GM15510 (cell line): ENCODE measurements around the gene TRIM38.

Source experiments
- POLR2A ChIP-seq: IDR thresholded peaks from 3 replicates; pipeline ENCODE4 v1.6.1; 2011; ENCODE audit warnings: borderline replicate concordance; ENCODE audit not compliant: insufficient read length; ENCODE audit errors: extremely low read depth

Gene TRIM38, protein sequence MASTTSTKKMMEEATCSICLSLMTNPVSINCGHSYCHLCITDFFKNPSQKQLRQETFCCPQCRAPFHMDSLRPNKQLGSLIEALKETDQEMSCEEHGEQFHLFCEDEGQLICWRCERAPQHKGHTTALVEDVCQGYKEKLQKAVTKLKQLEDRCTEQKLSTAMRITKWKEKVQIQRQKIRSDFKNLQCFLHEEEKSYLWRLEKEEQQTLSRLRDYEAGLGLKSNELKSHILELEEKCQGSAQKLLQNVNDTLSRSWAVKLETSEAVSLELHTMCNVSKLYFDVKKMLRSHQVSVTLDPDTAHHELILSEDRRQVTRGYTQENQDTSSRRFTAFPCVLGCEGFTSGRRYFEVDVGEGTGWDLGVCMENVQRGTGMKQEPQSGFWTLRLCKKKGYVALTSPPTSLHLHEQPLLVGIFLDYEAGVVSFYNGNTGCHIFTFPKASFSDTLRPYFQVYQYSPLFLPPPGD

GRCh38 chr6:25962149-25963127, at the start of gene TRIM38:
TRIM38 (plus strand) TSS chr6:25962802; CDS start chr6:25966523, 3,721 bp downstream.
- peak; percentile 79 for TF ChIP-seq POLR2A

- no peak for TF ChIP-seq POLR2A
Observed at GRCh38 chr6:25913741-25914140, 48.9 kb upstream of the TRIM38 start.

- TF ChIP-seq POLR2A = no peak
Observed at GRCh38 chr6:25916330-25916729, 46.3 kb upstream of the TRIM38 start.

- TF ChIP-seq POLR2A = no peak
Observed at GRCh38 chr6:25916789-25917490, 45.7 kb upstream of the TRIM38 start.

GRCh38 chr6:25918083-25918683, 44.4 kb upstream of the TRIM38 start:
- no peak for TF ChIP-seq POLR2A

- no peak for TF ChIP-seq POLR2A
Observed at GRCh38 chr6:25919657-25920056, 42.9 kb upstream of the TRIM38 start.

DNA sequence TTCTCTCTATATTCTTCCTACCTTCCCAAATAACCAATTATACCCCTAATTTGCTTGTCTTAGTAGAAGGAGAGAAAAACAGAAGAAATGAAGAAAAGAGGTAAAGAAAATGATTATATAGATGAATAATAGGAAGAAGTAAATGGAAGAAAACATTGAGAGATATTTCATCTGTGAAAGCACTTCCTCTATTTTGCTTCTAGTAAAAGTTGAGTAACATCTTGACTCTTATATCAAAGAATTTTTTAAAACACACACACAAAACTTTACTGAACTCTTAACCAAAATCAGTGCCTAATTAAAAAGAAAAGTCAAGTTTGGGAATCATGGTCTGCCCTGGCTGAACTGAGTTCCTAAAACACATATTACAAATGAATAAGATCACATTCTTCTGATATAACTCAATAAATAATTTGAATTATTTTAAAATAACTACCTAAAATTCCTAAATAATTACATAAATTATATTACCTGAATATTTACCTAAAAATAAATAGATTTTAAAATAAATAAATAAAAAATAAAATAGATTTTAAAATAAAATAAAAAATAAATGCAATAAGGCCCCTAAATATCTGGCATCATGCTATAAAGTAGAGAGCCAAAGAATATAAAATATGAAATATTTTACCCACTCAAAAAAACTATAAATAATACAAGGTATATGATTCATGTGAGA, 40.9 kb upstream of the TRIM38 start:
- TF ChIP-seq POLR2A = no peak

DNA sequence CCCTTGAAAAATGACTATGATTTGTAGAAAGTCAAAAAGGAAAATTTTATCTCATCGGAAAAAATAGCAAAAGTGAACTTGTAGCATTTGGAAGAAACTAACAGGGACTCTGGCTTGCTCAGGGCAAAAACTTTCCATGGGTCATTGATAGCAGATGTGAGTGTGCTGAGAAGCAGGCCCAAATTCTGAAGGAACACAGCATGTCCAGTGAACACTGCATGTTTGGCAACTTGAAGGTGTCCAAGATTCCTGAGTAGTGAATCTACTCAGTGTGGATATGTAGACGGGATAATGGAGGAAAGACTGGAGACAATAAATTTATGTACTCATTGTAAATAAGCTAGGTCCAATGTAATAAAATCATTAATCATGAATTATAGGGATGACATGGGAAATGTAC, 40.3 kb upstream of the TRIM38 start:
- TF ChIP-seq POLR2A = no peak

- no peak for TF ChIP-seq POLR2A
Observed at GRCh38 chr6:25925876-25926275, 36.7 kb upstream of the TRIM38 start.

GRCh38 chr6:25927178-25927577, 35.4 kb upstream of the TRIM38 start:
- no peak for TF ChIP-seq POLR2A

DNA sequence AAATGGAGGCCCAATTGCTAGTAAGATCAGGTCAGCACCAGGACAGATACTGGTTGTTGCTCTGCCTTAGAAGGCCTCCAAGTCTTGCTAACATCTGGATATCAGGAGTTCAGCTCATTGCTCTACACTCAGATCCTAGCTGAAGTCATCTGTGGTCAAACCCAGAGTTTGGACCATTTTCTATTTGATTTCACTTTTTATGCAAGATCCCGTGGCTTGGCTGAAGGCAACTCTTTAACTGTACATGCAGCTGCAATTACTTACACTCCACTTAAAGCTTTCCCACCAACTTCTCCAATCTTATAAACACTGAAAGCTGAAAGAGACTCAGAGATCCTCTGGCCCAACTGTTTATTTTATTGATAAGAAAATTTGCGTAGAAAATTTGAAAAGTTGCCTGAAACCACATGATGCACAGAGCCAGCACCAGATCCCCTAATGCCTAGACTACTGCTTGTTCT, 34.8 kb upstream of the TRIM38 start:
- no peak for TF ChIP-seq POLR2A

- TF ChIP-seq POLR2A = no peak
Observed at GRCh38 chr6:25928562-25929324, 33.9 kb upstream of the TRIM38 start.
